Measurements from ENCODE around the gene SYNJ1.
"Not testable (repeated sequence)": the region's sequence is repeated elsewhere in the genome, so short reads cannot be mapped to it uniquely, and the experiment has no call there.

DNA sequence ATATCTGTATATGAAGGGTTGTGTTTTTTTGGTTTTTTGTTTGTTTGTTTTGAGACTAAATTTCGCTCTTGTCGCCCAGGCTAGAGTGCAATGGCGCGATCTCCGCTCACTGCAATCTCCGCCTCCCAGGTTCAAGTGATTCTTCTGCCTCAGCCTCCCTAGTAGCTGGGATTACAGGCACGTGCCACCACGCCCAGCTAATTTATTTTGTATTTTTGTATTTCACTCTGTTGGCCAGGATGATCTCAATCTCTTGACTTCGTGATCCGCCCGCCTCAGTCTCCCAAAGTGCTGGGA, 45.2 kb upstream of the SYNJ1 start:
- not testable (repeated sequence) for TF ChIP-seq POLR2AphosphoS5 (IDR thresholded peaks at IDR 0.05; ENCODE audit: borderline replicate concordance, low read depth, low read length); EZH2 (IDR thresholded peaks at IDR 0.05); FOXP2 (optimal IDR thresholded peaks at IDR 0.05; ENCODE audit: control extremely low read depth, extremely low read length, insufficient read depth)

All from SK-N-MC (cell line).